PC-3 (cell line): ENCODE results near the gene ZBTB16.

Experiments
- EZH2 ChIP-seq: fragments of 300-600 bp; sonication (generic); IDR thresholded peaks from one replicate; pipeline ENCODE4 v1.6.1; 2017; ENCODE audit warnings: antibody characterized with exemption, mild to moderate bottlenecking, low read length; ENCODE audit not compliant: unreplicated experiment
- EZH2phosphoT487 ChIP-seq: fragments of 300-600 bp; sonication (generic); IDR thresholded peaks from 2 replicates; pipeline ENCODE4 v1.6.1; 2018; ENCODE audit warnings: mild to moderate bottlenecking, antibody characterized with exemption, low read length, borderline replicate concordance
- TF ChIP-seq, protein P1 (sequence below): fragments of 300-600 bp; sonication (generic); conservative IDR thresholded peaks from 2 replicates; pipeline ENCODE4 v1.5.1; 2017; ENCODE audit warnings: antibody characterized with exemption, low read depth, mild to moderate bottlenecking, low read length

DNA sequence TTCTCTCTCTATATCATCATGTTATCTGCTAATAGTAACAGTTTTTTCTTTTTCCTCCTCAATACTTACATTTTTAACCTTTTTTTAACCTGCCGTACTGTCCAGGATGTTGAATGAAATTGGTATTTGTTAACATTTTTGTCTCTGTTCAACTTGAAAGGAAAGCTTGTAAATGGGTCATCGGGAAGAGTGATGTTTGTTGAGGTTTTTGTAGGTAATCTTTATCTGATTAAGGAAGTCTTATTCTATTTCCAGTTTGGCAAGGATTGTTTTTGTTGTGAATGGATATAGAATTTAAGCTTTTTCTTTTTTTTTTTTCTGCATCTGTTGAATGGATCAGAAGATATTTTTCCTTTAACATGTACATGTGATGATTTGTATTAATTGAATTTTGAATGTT lies 228.6 kb downstream of the ZBTB16 start:
- TF ChIP-seq, protein P1, sequence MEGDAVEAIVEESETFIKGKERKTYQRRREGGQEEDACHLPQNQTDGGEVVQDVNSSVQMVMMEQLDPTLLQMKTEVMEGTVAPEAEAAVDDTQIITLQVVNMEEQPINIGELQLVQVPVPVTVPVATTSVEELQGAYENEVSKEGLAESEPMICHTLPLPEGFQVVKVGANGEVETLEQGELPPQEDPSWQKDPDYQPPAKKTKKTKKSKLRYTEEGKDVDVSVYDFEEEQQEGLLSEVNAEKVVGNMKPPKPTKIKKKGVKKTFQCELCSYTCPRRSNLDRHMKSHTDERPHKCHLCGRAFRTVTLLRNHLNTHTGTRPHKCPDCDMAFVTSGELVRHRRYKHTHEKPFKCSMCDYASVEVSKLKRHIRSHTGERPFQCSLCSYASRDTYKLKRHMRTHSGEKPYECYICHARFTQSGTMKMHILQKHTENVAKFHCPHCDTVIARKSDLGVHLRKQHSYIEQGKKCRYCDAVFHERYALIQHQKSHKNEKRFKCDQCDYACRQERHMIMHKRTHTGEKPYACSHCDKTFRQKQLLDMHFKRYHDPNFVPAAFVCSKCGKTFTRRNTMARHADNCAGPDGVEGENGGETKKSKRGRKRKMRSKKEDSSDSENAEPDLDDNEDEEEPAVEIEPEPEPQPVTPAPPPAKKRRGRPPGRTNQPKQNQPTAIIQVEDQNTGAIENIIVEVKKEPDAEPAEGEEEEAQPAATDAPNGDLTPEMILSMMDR: no peak
- no peak for TF ChIP-seq EZH2
- TF ChIP-seq EZH2phosphoT487: no peak
